Testis (tissue), 3 donors: ENCODE measurements around the gene GRSF1. TPM values are rescaled to one million over a fixed set of nuclear protein-coding genes. Genes with fewer than 3 reads are reported as not detected.

Experiments
- DNase-seq: peaks from one replicate; pipeline ENCODE4 v3.0.0-alpha.2; 2019
- H3K27ac ChIP-seq, 2 donors: fragments of 200-600 bp; sonication (generic); one replicate each; pipeline ENCODE4 v1.5.1; 2019
- H3K27me3 ChIP-seq: fragments of 200-600 bp; sonication (generic); one replicate; pipeline ENCODE4 v1.5.1; 2019
- H3K36me3 ChIP-seq: fragments of 200-600 bp; sonication (generic); one replicate; pipeline ENCODE4 v1.5.1; 2017; ENCODE audit warnings: low read depth; ENCODE audit errors: missing control alignments
- H3K4me1 ChIP-seq: fragments of 200-600 bp; sonication (generic); one replicate; pipeline ENCODE4 v1.5.1; 2019
- H3K4me3 ChIP-seq, 2 donors: fragments of 200-600 bp; sonication (generic); one replicate each; pipeline ENCODE4 v1.5.1; 2017 to 2019
- H3K9me3 ChIP-seq: fragments of 200-600 bp; sonication (generic); one replicate; pipeline ENCODE4 v1.5.1; 2017
- POLR2A ChIP-seq: fragments of 450-650 bp; IDR thresholded peaks from one replicate; pipeline ENCODE4 v1.6.1; 2017; ENCODE audit warnings: antibody characterized with exemption, mild to moderate bottlenecking, moderate library complexity
- WGBS, 2 donors: methylation state at CpG; one replicate each; pipeline ENCODE4 v1.1.5; 2018; 5-methylcytosine and 5-hydroxymethylcytosine counted together
- intact Hi-C: fragments of 100-400 bp; cut with DNase I; formaldehyde crosslinking; loops from one replicate; pipeline ENCODE4 v1.15.1; 2023; ENCODE audit warnings: low total_unique reads
- polyA plus RNA-seq: library from polyadenylated mRNA; stranded (reverse); fragments of 350-450 nt; fragmentation: Illumina TruSeq; extraction: RNeasy Lipid Tissue Mini Kit (QIAGEN cat#74804); gene quantifications from one replicate; pipeline ENCODE4 v1.2.3, GENCODE V29; 2014; ENCODE audit warnings: low read depth, low replicate concordance; ENCODE audit not compliant: insufficient read depth
- total RNA-seq, 2 donors: library from RNA; depleted of rRNA; stranded (reverse); fragments of >200 nt; gene quantifications; one replicate each; pipeline ENCODE4 v1.2.3, GENCODE V29; 2016
- TF ChIP-seq, protein P1 (sequence below), 3 experiments: fragments of 450-650 bp in 2 of 3; fragments of 200-600 bp in 1 of 3; sonication (generic) in 1 of 3; IDR thresholded peaks; one replicate each; pipeline ENCODE4 v1.5.1; 2016 to 2019; ENCODE audit warnings: antibody characterized with exemption in 3 of 3, mild to moderate bottlenecking in 2 of 3, moderate library complexity in 1 of 3

GRSF1 gene
- total and polyA plus RNA-seq, 3 donors from 2014 or later, result 59.8 to 70.2 (median 66.8) TPM

- Histone ChIP-seq H3K4me1 (no peaks in the 10 kb centered on the region), H3K36me3 (no peaks in the 10 kb centered on the region), H3K27me3 (no peaks in the 10 kb centered on the region), H3K9me3 (no peaks in the 10 kb centered on the region), H3K4me3 (no peak overlapping the region), H3K27ac (no peak overlapping the region)
- 82 to 100% methylated on average over 1 of the region's 1 CpG for WGBS, 2 donors
- TF ChIP-seq POLR2A, result no peak
- TF ChIP-seq, protein P1, sequence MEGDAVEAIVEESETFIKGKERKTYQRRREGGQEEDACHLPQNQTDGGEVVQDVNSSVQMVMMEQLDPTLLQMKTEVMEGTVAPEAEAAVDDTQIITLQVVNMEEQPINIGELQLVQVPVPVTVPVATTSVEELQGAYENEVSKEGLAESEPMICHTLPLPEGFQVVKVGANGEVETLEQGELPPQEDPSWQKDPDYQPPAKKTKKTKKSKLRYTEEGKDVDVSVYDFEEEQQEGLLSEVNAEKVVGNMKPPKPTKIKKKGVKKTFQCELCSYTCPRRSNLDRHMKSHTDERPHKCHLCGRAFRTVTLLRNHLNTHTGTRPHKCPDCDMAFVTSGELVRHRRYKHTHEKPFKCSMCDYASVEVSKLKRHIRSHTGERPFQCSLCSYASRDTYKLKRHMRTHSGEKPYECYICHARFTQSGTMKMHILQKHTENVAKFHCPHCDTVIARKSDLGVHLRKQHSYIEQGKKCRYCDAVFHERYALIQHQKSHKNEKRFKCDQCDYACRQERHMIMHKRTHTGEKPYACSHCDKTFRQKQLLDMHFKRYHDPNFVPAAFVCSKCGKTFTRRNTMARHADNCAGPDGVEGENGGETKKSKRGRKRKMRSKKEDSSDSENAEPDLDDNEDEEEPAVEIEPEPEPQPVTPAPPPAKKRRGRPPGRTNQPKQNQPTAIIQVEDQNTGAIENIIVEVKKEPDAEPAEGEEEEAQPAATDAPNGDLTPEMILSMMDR (IDR thresholded peaks at IDR 0.05), result no peak
- DNase-seq, result no peak
- intact Hi-C loops, result no loop called here
Measured at GRCh38 chr4:70829492-70829891, 10.2 kb downstream of the GRSF1 start.

GRCh38 chr4:70829015-70829414 lies 10.7 kb downstream of the GRSF1 start:
- intact Hi-C loops, result no loop called here
- Histone ChIP-seq H3K36me3 (no peaks in the 10 kb centered on the region), H3K27ac (no peak overlapping the region), H3K9me3 (no peaks in the 10 kb centered on the region), H3K27me3 (no peaks in the 10 kb centered on the region), H3K4me1 (no peaks in the 10 kb centered on the region), H3K4me3 (no peak overlapping the region)
- no peak for DNase-seq
- no peak for TF ChIP-seq POLR2A
- TF ChIP-seq, protein P1 (IDR thresholded peaks at IDR 0.05), result no peak
- 95 to 97% methylated on average over 3 of the region's 3 CpGs for WGBS, 2 donors

DNA sequence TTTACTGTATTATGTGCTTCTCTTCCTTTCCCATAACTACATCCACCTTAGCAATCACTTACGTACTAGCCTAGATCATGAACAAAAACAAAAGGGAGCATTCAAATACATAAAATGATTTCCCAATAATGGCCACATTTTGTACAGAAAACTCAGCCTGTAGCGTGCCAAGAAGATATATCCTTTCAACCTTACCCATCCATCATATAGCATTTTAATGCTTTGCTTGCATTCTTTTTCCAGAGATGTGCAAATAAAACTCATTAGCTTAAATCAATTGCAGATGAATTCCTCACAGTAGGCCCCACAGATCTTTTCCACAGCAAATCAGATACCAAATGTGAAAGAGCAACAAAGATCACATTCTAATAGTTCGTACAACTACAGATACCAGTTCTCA lies 20.8 kb downstream of the GRSF1 start:
- WGBS, 2 donors, result 87 to 93% methylated on average over 3 of the region's 3 CpGs
- DNase-seq, result no peak

GRCh38 chr4:70818173-70818855 lies 21.4 kb downstream of the GRSF1 start:
- 86 to 92% methylated on average over 5 of the region's 5 CpGs for WGBS, 2 donors
- TF ChIP-seq, protein P1 (IDR thresholded peaks at IDR 0.05), result no peak
- Histone ChIP-seq H3K36me3 (no peaks in the 10 kb centered on the region), H3K9me3 (no peaks in the 10 kb centered on the region), H3K4me1 (no peaks in the 10 kb centered on the region), H3K27ac (no peak overlapping the region), H3K4me3 (no peak overlapping the region), H3K27me3 (no peaks in the 10 kb centered on the region)
- no peak for DNase-seq
- intact Hi-C loops, result no loop called here

More for the DNA sequence above, 20.8 kb downstream of the GRSF1 start:
- H3K4me1 ChIP-seq, result no peaks in the 10 kb centered on the region
- H3K27me3 ChIP-seq, result no peaks in the 10 kb centered on the region
- TF ChIP-seq, protein P1 (IDR thresholded peaks at IDR 0.05), result no peak
- no peak for TF ChIP-seq POLR2A
- H3K4me3 ChIP-seq, result no peak overlapping the region
- intact Hi-C loops, result no loop called here
- no peaks in the 10 kb centered on the region for H3K9me3 ChIP-seq
- H3K27ac ChIP-seq, result no peak overlapping the region
- no peaks in the 10 kb centered on the region for H3K36me3 ChIP-seq

DNA sequence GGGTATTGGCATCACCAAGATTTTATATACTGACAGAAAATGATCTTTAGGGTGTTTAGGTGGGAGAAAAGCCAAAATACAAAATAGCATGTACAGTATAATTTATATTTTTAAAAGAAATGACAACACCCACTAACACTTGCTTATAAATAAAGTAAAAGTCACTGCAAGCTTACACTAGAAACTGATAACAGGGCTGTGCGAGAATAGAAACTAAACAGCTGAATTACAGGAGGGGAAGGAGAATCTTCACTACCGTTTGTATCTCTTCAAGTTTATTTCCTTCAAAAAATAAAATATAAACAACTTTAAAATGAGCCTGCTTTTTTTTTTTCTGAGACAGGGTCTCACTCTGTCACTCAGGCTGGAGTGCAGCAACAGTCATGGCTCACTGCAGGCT lies 22.8 kb downstream of the GRSF1 start:
- no peaks in the 10 kb centered on the region for H3K4me1 ChIP-seq
- DNase-seq, result no peak
- TF ChIP-seq, protein P1 (IDR thresholded peaks at IDR 0.05), result no peak
- TF ChIP-seq POLR2A, result no peak
- H3K36me3 ChIP-seq, result no peaks in the 10 kb centered on the region
- intact Hi-C loops, result no loop called here
- no peak overlapping the region for H3K27ac ChIP-seq
- no peaks in the 10 kb centered on the region for H3K9me3 ChIP-seq
- no peak overlapping the region for H3K4me3 ChIP-seq
- no peaks in the 10 kb centered on the region for H3K27me3 ChIP-seq
- WGBS, 2 donors, result 42 to 45% methylated on average over 2 of the region's 2 CpGs
